Heart right ventricle (tissue), 16 donors: ENCODE measurements around the gene GBX1. TPM values are rescaled to one million over a fixed set of nuclear protein-coding genes. Genes with fewer than 3 reads are reported as not detected.

Experiments
- ATAC-seq, 8 donors: fragments of 200-7000 bp; cut with Tn5 transposase; one replicate each; pipeline ENCODE4 v1.9.1; 2020; ENCODE audit warnings: mild to moderate bottlenecking in 8 of 8, moderate library complexity in 8 of 8, moderate number of reproducible peaks in 1 of 8
- DNase-seq, 2 donors: peaks; one replicate each; pipeline ENCODE4 v3.0.0-alpha.2; 2020
- H3K27ac ChIP-seq, 10 donors: fragments of 200-600 bp; sonication (generic) in 2 of 10; one replicate each; pipeline versions ENCODE4 v1.5.0 to v1.8.0; 2020 to 2022; ENCODE audit warnings: mild to moderate bottlenecking in 3 of 10
- H3K27me3 ChIP-seq, 7 donors: fragments of 200-600 bp; one replicate each; pipeline ENCODE4 v1.8.0; 2021 to 2022; ENCODE audit warnings: mild to moderate bottlenecking in 2 of 7
- H3K36me3 ChIP-seq, 9 donors: fragments of 200-600 bp; sonication (generic) in 1 of 9; one replicate each; pipeline versions ENCODE4 v1.5.0 to v1.8.0; 2020 to 2022; ENCODE audit warnings: mild to moderate bottlenecking in 2 of 9
- H3K4me1 ChIP-seq, 9 donors: fragments of 200-600 bp; sonication (generic) in 1 of 9; one replicate each; pipeline versions ENCODE4 v1.5.0 to v1.8.0; 2020 to 2022; ENCODE audit warnings: mild to moderate bottlenecking in 4 of 9
- H3K4me3 ChIP-seq, 10 donors: fragments of 200-600 bp; sonication (generic) in 2 of 10; one replicate each; pipeline versions ENCODE4 v1.5.0 to v1.8.0; 2020 to 2022; ENCODE audit warnings: mild to moderate bottlenecking in 7 of 10, moderate library complexity in 2 of 10
- H3K9me3 ChIP-seq, 11 donors: fragments of 200-600 bp in 10 of 11; sonication (generic) in 2 of 11; one replicate each; pipeline versions ENCODE4 v1.5.0 to v1.8.0; 2013 to 2022; ENCODE audit warnings: mild to moderate bottlenecking in 2 of 11, control low read depth in 1 of 11, moderate library complexity in 1 of 11
- WGBS, 2 donors: extraction: QIAGEN DNeasy Blood & Tissue Kit; methylation state at CpG; one replicate each; pipeline ENCODE4 v1.1.7; 2013; ENCODE audit warnings: inconsistent platforms in 1 of 2; 5-methylcytosine and 5-hydroxymethylcytosine counted together
- intact Hi-C, 10 donors: fragments of 100-400 bp; cut with DNase I; formaldehyde crosslinking; loops; one replicate each; pipeline versions ENCODE4 v1.11.1 to v1.14.2; 2022
- polyA plus RNA-seq, 2 donors: library from polyadenylated mRNA; stranded (reverse); fragments of 200-250 nt; gene quantifications; one replicate each; pipeline ENCODE4 v1.2.3, GENCODE V29; 2013
- total RNA-seq, 10 donors: library from RNA; stranded (reverse); fragmentation: NEBNext Ultra II Directional in 3 of 10; extraction: Animal tissue kit (Norgen Biotek cat#: 25700) in 3 of 10; gene quantifications; one replicate each; pipeline versions ENCODE4 v1.2.1 to v1.2.4, GENCODE V29; 2021 to 2023
- TF ChIP-seq, protein P1 (sequence below), 9 donors: fragments of 200-600 bp; sonication (generic) in 2 of 9; IDR thresholded peaks; one replicate each; pipeline versions ENCODE4 v1.5.0 to v1.8.0; 2021 to 2022; ENCODE audit warnings: antibody characterized with exemption in 9 of 9, mild to moderate bottlenecking in 5 of 9, moderate library complexity in 1 of 9
- donor health status: Arrhythmogenic right ventricular cardiomyopathy.
- donor health status: ischemic (EF 13 %, LVEDD 7.1; RV severe dilation, severe dysfunction).
- donor health status: healthy with polysubstance abuse.
- donor health status: DM: no; HTN: yes; CAD: no.
- donor health status: DM: no; HTN: no; CAD: no.
- donor health status: ischemic (EF 25% LVEDD 6.9; RV normal size, moderate dysfunction).
- donor health status: ischemic (EF 25% LVEDD 5.7; RV mildly dilated, moderate dysfunction).
- donor health status: healthy.
- donor health status: DM: yes; HTN: yes; CAD: no.
- donor health status: Ischemic cardiomyopathy.
- donor health status: ischemic (EF 35%, LVEDD 5.7; RV mildly dilated, moderate dysfunction).
- donor health status: nonischemic (EF 11% LVEDD 7.7; RV severe dilation, severe dysfunction).
- donor health status: DM: yes; HTN: yes; CAD: no.
- donor health status: PGD.
- donor health status: ischemic (EF 29% LVEDD 5.4; RV normal size, mild dysfunction).
- donor health status: nonischemic (EF 23%, LVEDD 6.1; RV moderate dilation, normal function).

GBX1 gene
- total and polyA plus RNA-seq, 12 donors, result 0.04 to 2.0 (median 0.93) TPM; not detected in 3

DNA sequence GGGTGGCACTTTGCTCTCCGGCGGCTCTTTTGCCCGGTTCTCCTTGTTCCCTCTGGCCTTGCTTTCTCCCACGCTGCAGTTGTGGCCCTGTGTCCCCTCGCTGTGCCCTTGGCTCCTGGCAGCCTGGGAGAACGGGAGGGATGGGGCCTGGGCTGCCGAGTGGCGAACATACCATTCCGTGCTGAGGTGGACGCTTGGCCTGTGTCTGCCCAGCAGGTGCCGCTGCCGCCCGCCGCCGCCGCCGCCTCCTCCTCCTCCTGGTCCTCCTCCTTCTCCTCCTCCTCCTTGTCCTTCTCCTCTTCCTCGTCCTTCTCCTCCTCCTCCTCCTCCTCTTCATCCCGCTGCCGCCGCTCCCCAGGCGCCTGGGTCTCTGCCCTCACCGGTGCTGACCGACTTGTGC, 45.2 kb downstream of the GBX1 start:
- Histone ChIP-seq H3K4me3 (no peak overlapping the region), H3K27me3 (no peaks in the 10 kb centered on the region), H3K27ac (peak overlapping the region in 1 of 10 donors; percentile 22), H3K9me3 (no peaks in the 10 kb centered on the region), H3K36me3 (peaks cover 0 to 78% (median 29%) of the 10 kb centered on the region in 9 donors), H3K4me1 (peaks cover 3 to 28% (median 15%) of the 10 kb centered on the region in 9 donors)
- no peak for DNase-seq
- 74 to 84% methylated on average over 24 of the region's 24 CpGs for WGBS, 2 donors
- TF ChIP-seq, protein P1, sequence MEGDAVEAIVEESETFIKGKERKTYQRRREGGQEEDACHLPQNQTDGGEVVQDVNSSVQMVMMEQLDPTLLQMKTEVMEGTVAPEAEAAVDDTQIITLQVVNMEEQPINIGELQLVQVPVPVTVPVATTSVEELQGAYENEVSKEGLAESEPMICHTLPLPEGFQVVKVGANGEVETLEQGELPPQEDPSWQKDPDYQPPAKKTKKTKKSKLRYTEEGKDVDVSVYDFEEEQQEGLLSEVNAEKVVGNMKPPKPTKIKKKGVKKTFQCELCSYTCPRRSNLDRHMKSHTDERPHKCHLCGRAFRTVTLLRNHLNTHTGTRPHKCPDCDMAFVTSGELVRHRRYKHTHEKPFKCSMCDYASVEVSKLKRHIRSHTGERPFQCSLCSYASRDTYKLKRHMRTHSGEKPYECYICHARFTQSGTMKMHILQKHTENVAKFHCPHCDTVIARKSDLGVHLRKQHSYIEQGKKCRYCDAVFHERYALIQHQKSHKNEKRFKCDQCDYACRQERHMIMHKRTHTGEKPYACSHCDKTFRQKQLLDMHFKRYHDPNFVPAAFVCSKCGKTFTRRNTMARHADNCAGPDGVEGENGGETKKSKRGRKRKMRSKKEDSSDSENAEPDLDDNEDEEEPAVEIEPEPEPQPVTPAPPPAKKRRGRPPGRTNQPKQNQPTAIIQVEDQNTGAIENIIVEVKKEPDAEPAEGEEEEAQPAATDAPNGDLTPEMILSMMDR (IDR thresholded peaks at IDR 0.05), result peak in 5 of 9 donors; percentile 13 to 39 (median 21)
- peak in 2 of 8 donors; percentile 10 to 71 for ATAC-seq
- intact Hi-C loops, result loop anchor here in 9 of 10 donors (5.0 to 10.0 kb wide), 6 partner anchors 50 to 183 kb away; partner anchors contain the start of genes SMARCD3 (in 5 of the 9) and ABCF2 (in 2 of the 9)

DNA sequence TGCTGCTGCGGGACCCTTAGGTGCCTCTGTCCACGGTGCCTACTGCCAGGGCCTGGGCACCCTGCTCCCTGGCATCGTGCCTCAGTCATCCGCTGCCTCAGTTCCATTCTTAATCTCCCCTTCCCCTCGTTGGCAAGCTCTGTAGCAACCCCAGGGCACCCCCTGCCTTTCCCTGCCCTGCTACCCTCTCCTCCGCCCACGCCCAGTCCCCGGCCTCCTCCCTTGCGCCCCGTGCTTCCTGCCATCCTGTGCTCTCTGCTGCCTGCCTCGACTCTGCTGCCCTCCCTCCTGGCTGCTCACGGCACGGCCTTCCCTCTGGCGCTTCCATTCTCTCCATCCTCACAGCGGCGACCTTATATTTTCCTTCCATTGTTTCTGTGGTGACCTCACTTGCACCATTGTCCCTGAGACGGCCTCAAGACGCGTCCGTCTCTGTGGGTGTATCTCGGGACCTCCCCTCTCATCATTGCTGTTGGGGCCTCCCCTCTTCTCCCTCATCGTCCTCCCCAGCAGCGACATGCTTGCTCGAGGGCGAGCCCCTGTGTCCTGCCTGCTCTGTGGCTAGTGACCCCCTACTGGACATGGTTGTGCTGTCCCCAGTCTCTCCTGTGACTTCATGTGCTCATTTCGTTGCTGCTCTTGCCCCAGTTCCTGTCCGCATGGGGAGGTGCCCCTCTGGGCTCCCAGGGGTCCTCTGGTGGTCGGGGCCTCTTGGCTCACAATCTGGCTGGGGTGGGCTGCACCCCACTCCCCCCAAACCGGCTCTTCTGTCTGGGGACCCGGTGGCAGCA, 45.9 kb downstream of the GBX1 start:
- 82 to 84% methylated on average over 29 to 30 of the region's 30 CpGs for WGBS, 2 donors
- Histone ChIP-seq H3K4me1 (peaks cover 3 to 26% (median 15%) of the 10 kb centered on the region in 9 donors), H3K36me3 (peaks cover 0 to 78% (median 29%) of the 10 kb centered on the region in 9 donors), H3K27me3 (no peaks in the 10 kb centered on the region), H3K4me3 (no peak overlapping the region), H3K27ac (peak overlapping the region in 1 of 10 donors; percentile 22), H3K9me3 (no peaks in the 10 kb centered on the region)
- DNase-seq (no peak), ATAC-seq (no peak)
- TF ChIP-seq, protein P1 (IDR thresholded peaks at IDR 0.05), result no peak
- intact Hi-C loops, result loop anchor here in 9 of 10 donors (5.0 to 10.0 kb wide), 6 partner anchors 51 to 183 kb away; partner anchors contain the start of genes SMARCD3 (in 5 of the 9) and ABCF2 (in 2 of the 9)

DNA sequence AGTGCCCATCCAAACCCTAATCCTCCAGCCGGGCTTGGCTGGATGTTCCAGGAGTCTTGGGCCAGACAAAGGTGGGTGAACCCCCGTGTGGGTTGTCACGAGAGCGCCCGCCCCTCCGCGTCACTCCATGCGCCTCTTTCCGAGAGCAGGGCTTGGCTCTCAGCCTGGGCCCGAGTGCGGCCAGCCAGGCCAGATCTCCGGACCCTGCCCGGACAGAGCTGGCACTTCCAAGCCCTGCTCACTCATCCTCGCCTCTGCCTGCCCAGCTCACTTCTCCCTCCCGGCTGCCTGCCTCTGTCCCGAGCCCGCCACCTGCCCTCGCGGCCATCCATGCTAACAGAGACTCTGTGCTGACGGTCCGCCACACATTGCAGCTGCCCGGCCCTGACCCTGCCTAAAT, 46.6 kb downstream of the GBX1 start:
- intact Hi-C loops, result loop anchor here in 9 of 10 donors (5.0 to 10.0 kb wide), 6 partner anchors 51 to 184 kb away; partner anchors contain the start of genes SMARCD3 (in 5 of the 9) and ABCF2 (in 2 of the 9)
- DNase-seq (no peak), ATAC-seq (no peak)
- peaks cover 0 to 78% (median 29%) of the 10 kb centered on the region in 9 donors for H3K36me3 ChIP-seq
- peaks cover 4 to 21% (median 13%) of the 10 kb centered on the region in 9 donors for H3K4me1 ChIP-seq
- H3K27ac ChIP-seq, result no peak overlapping the region
- H3K27me3 ChIP-seq, result no peaks in the 10 kb centered on the region
- TF ChIP-seq, protein P1 (IDR thresholded peaks at IDR 0.05), result no peak
- 92 to 93% methylated on average over 22 of the region's 22 CpGs for WGBS, 2 donors
- no peaks in the 10 kb centered on the region for H3K9me3 ChIP-seq
- no peak overlapping the region for H3K4me3 ChIP-seq

DNA sequence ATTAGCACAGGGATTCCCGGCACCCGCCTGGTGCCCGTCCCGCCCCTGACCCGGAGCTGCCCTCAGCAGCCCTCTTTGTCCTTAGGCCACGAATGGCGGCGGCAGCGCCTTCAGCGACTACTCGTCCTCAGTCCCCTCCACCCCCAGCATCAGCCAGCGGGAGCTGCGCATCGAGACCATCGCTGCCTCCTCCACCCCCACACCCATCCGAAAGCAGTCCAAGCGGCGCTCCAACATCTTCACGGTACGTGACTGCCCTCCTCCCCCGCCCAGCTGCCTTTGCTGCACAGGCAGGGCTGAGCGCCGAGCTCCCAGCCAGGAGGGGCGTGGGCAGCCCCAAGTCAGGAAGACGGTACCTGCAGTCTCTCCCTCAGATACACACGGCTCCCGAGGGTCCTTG, 47.6 kb downstream of the GBX1 start:
- TF ChIP-seq, protein P1 (IDR thresholded peaks at IDR 0.05), result no peak
- DNase-seq, result no peak
- Histone ChIP-seq H3K4me1 (peaks cover 1 to 15% (median 6%) of the 10 kb centered on the region in 9 donors), H3K4me3 (no peak overlapping the region), H3K9me3 (no peaks in the 10 kb centered on the region), H3K27ac (no peak overlapping the region), H3K27me3 (no peaks in the 10 kb centered on the region), H3K36me3 (peaks cover 0 to 78% (median 29%) of the 10 kb centered on the region in 9 donors)
- intact Hi-C loops, result loop anchor here in 9 of 10 donors (5.0 to 10.0 kb wide), 9 partner anchors 52 to 225 kb away; partner anchors contain the start of genes SMARCD3 (in 5 of the 9), ABCF2 (in 2 of the 9), CDK5 (in 1 of the 9) and SLC4A2 (in 1 of the 9)
- ATAC-seq, result no peak
- 90 to 94% methylated on average over 27 of the region's 27 CpGs for WGBS, 2 donors
